ENCODE results near the gene RAPGEF3. TPM values are rescaled to one million over a fixed set of nuclear protein-coding genes. Genes with fewer than 3 reads are reported as not detected.

The RAPGEF3 gene
- total and polyA plus RNA-seq, 2 of the 8 experiments (the other 6 are each of a cell fraction or from before 2014, with no cell fraction given), result 5.0 to 9.4 TPM

DNA sequence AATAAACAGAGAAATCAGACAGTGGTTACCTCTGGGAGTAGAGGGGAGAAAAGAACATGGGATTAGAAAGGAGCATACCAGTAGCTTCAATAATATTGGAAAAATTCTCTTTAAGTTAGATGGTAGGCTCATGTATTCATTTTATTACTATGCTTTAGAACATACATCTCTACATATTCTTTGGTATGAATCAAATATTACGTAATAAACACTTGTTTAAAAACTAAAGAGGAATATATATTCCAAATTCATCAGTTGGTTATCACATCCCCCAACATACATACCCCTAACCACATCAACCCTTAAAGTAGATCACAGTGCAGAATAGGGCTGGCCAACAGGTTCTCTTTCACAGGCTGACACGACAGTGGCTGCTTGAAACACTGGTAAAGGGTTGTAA is 58.4 kb downstream of the RAPGEF3 start:
- Histone ChIP-seq H2BK120ac (replicated peaks; ENCODE audit: low read depth, low read length) (no peak overlapping the region), H4K20me1 (replicated peaks in 1 of 2; ENCODE audit: control insufficient read depth in 1 of 2, insufficient read depth in 2 of 2, low read length in 2 of 2) (peaks cover 0 to 2% of the 10 kb centered on the region in 2 experiments), H2BK20ac (ENCODE audit: low read length) (no peak overlapping the region), H2BK12ac (ENCODE audit: low read depth, low read length) (no peak overlapping the region), H2AFZ (ENCODE audit: low read length) (no peak overlapping the region), H4K5ac (ENCODE audit: insufficient read length, low read depth, low read length) (no peak overlapping the region), H3K4me2 (ENCODE audit: insufficient read depth in 1 of 2, low read depth in 2 of 2, low read length in 2 of 2) (no peak overlapping the region), H3K79me2 (ENCODE audit: control insufficient read depth in 1 of 2, insufficient read depth in 2 of 2, low read length in 2 of 2) (peaks cover 0 to 21% of the 10 kb centered on the region in 2 experiments; a peak in 3 of 4 replicates), H2AK5ac (ENCODE audit: low read depth, low read length) (no peak overlapping the region), H3K4ac (replicated peaks; ENCODE audit: insufficient read length, low read depth, low read length) (no peak overlapping the region), H3K23ac (ENCODE audit: insufficient read length) (no peak overlapping the region), H3K14ac (ENCODE audit: insufficient read length) (no peak overlapping the region), H3K27ac (ENCODE audit: low read depth, low read length) (no peak overlapping the region), H3K36me3 (ENCODE audit: control insufficient read depth in 2 of 4, insufficient read depth in 4 of 4, low read length in 3 of 4) (peaks cover 0 to 39% (median 5%) of the 10 kb centered on the region in 4 experiments; a peak in 5 of 8 replicates), H3K79me1 (ENCODE audit: low read depth, low read length) (peaks cover 8% of the 10 kb centered on the region; the same call in 1 of the 2 replicates), H3K9ac (replicated peaks in 1 of 4; ENCODE audit: extremely low read depth in 1 of 4, low read depth in 3 of 4, low read length in 3 of 4) (no peak overlapping the region), H3K23me2 (ENCODE audit: low read depth, low read length) (no peaks in the 10 kb centered on the region), H3K4me1 (replicated peaks in 1 of 4; ENCODE audit: control insufficient read depth in 3 of 4, insufficient read depth in 4 of 4, low read length in 3 of 4) (no peaks in the 10 kb centered on the region), H2BK15ac (ENCODE audit: low read length) (no peak overlapping the region), H3K9me3 (ENCODE audit: insufficient read depth in 2 of 2, low read depth in 1 of 2, low read length in 1 of 2) (no peaks in the 10 kb centered on the region), H4K8ac (ENCODE audit: extremely low read depth, insufficient read depth, low read length) (no peak overlapping the region), H3K56ac (replicated peaks; ENCODE audit: insufficient read length, low read depth, low read length) (no peak overlapping the region), H4K91ac (replicated peaks; ENCODE audit: insufficient read length, low read length) (no peak overlapping the region), H2BK5ac (ENCODE audit: low read depth, low read length) (no peak overlapping the region), H3K18ac (ENCODE audit: extremely low read depth, low read length) (no peak overlapping the region), H3K27me3 (replicated peaks in 1 of 4; ENCODE audit: control insufficient read depth in 3 of 4, extremely low read depth in 1 of 4, insufficient read depth in 3 of 4, low read length in 3 of 4) (no peaks in the 10 kb centered on the region), H3K4me3 (ENCODE audit: extremely low read depth in 1 of 4, insufficient read depth in 2 of 4, low read depth in 3 of 4, low read length in 4 of 4) (no peak overlapping the region)
- 96% methylated on average over 2 of the region's 2 CpGs; no CpG with 5 or more reads in 1 of the 2 experiments for WGBS, 2 experiments (ENCODE audit: extremely low coverage in 1 of 2, insufficient coverage in 1 of 2, insufficient read length in 1 of 2, insufficient replicate concordance in 2 of 2, low coverage in 1 of 2, low lambda C conversion rate in 2 of 2, missing lambda C conversion rate in 1 of 2)
- POLR2A ChIA-PET (ENCODE audit: partially characterized antibody), result no interaction called here
- DNase-seq (ENCODE audit: low read depth in 1 of 2, low spot score in 2 of 2), result no peak
- no peak for FAIRE-seq
- CTCF ChIA-PET (ENCODE audit: partially characterized antibody), result interaction anchor here (64.6 kb wide), 1 partner anchor 79 kb away, joined by 2442 read pairs; the partner anchor contains the start of gene SLC48A1
- no peak for TF ChIP-seq SIN3A (conservative IDR thresholded peaks at IDR 0.05 in 1 of 2, IDR thresholded peaks at IDR 0.05 in 1 of 2; ENCODE audit: low read depth in 1 of 2, low read length in 2 of 2)
- TF ChIP-seq BACH1 (IDR thresholded peaks at IDR 0.05; ENCODE audit: low read length), result no peak
- no peak for TF ChIP-seq NRF1 (IDR thresholded peaks at IDR 0.05; ENCODE audit: low read depth, low read length)

All from H1 (cell line).